Esophagus (tissue), 2 donors: ENCODE measurements around the gene DUSP11. TPM values are rescaled to one million over a fixed set of nuclear protein-coding genes. Genes with fewer than 3 reads are reported as not detected.

ENCODE experiments used
- H3K27ac ChIP-seq, 2 donors: one replicate each; pipeline ENCODE4 v1.5.1; 2013; ENCODE audit warnings: low read depth in 2 of 2, mild to moderate bottlenecking in 2 of 2, inconsistent platforms in 1 of 2, low read length in 1 of 2, moderate library complexity in 1 of 2
- H3K27me3 ChIP-seq, 2 donors: one replicate each; pipeline ENCODE4 v1.6.1; 2013; ENCODE audit warnings: low read length in 2 of 2, control low read depth in 1 of 2, mild to moderate bottlenecking in 1 of 2; ENCODE audit not compliant: insufficient read depth in 2 of 2, control insufficient read depth in 1 of 2
- H3K36me3 ChIP-seq, 2 donors: one replicate each; pipeline ENCODE4 v1.6.1; 2013; ENCODE audit warnings: low read length in 1 of 2; ENCODE audit not compliant: control insufficient read depth in 2 of 2, insufficient read depth in 2 of 2
- H3K4me1 ChIP-seq, 2 donors: one replicate each; pipeline ENCODE4 v1.6.1; 2013; ENCODE audit warnings: low read length in 1 of 2; ENCODE audit not compliant: control insufficient read depth in 2 of 2, insufficient read depth in 2 of 2
- H3K4me3 ChIP-seq, 2 donors: one replicate each; pipeline ENCODE4 v1.5.1; 2013; ENCODE audit warnings: low read length in 2 of 2, mild to moderate bottlenecking in 2 of 2, low read depth in 1 of 2, moderate library complexity in 1 of 2
- H3K9me3 ChIP-seq, 2 donors: one replicate each; pipeline ENCODE4 v1.6.1; 2013; ENCODE audit warnings: mild to moderate bottlenecking in 2 of 2, low read depth in 1 of 2, low read length in 1 of 2, moderate library complexity in 1 of 2; ENCODE audit not compliant: control insufficient read depth in 2 of 2, insufficient read depth in 1 of 2
- WGBS, 2 donors: extraction: QIAGEN DNeasy Blood & Tissue Kit; methylation state at CpG; one replicate each; pipeline ENCODE4 v1.1.7; 2013; 5-methylcytosine and 5-hydroxymethylcytosine counted together
- polyA plus RNA-seq, 2 donors: library from polyadenylated mRNA; stranded (reverse); fragments of 200-250 nt; gene quantifications; one replicate each; pipeline ENCODE4 v1.2.3, GENCODE V29; 2013
- donor health status: healthy with polysubstance abuse.
- donor health status: Bipolar disorder and iron deficiency.

DUSP11 gene
- polyA plus RNA-seq, 2 donors = 25.5 to 27.0 TPM

- Histone ChIP-seq H3K27ac (peak overlapping the region; percentile 47 to 72), H3K27me3 (no peaks in the 10 kb centered on the region), H3K9me3 (no peaks in the 10 kb centered on the region), H3K4me3 (peak overlapping the region in 1 of 2 donors; percentile 26), H3K4me1 (peaks cover 0 to 3% of the 10 kb centered on the region in 2 donors), H3K36me3 (peaks cover 4 to 6% of the 10 kb centered on the region in 2 donors)
- 60 to 70% methylated on average over 8 of the region's 8 CpGs for WGBS, 2 donors
These were observed 2.9 kb downstream of the DUSP11 start for GRCh38 chr2:73776869-73777519.

- Histone ChIP-seq H3K36me3 (peaks cover 4 to 6% of the 10 kb centered on the region in 2 donors), H3K4me3 (no peak overlapping the region), H3K27me3 (no peaks in the 10 kb centered on the region), H3K4me1 (peaks cover 0 to 3% of the 10 kb centered on the region in 2 donors), H3K27ac (no peak overlapping the region), H3K9me3 (no peaks in the 10 kb centered on the region)
- WGBS, 2 donors = 90 to 94% methylated on average over 4 of the region's 4 CpGs
These were observed 3.5 kb downstream of the DUSP11 start for GRCh38 chr2:73776381-73776780.

- Histone ChIP-seq H3K4me3 (no peak overlapping the region), H3K27ac (no peak overlapping the region), H3K4me1 (peaks cover 0 to 3% of the 10 kb centered on the region in 2 donors), H3K9me3 (no peaks in the 10 kb centered on the region), H3K27me3 (no peaks in the 10 kb centered on the region), H3K36me3 (peaks cover 6 to 13% of the 10 kb centered on the region in 2 donors)
These were observed 7.1 kb downstream of the DUSP11 start for GRCh38 chr2:73772819-73773218.

- no peaks in the 10 kb centered on the region for H3K9me3 ChIP-seq
- 89 to 94% methylated on average over 3 of the region's 3 CpGs for WGBS, 2 donors
- peak overlapping the region in 1 of 2 donors; percentile 21 for H3K27ac ChIP-seq
- no peaks in the 10 kb centered on the region for H3K27me3 ChIP-seq
- peaks cover 9 to 11% of the 10 kb centered on the region in 2 donors for H3K36me3 ChIP-seq
- no peak overlapping the region for H3K4me3 ChIP-seq
- H3K4me1 ChIP-seq = no peaks in the 10 kb centered on the region
These were observed 9.2 kb downstream of the DUSP11 start for GRCh38 chr2:73770725-73771124.

- H3K9me3 ChIP-seq = no peaks in the 10 kb centered on the region
- WGBS, 2 donors = 93% methylated on average over 4 of the region's 4 CpGs
- no peaks in the 10 kb centered on the region for H3K27me3 ChIP-seq
- H3K4me1 ChIP-seq = no peaks in the 10 kb centered on the region
- no peak overlapping the region for H3K27ac ChIP-seq
- H3K4me3 ChIP-seq = no peak overlapping the region
- H3K36me3 ChIP-seq = peaks cover 9 to 16% of the 10 kb centered on the region in 2 donors
These were observed 12.9 kb downstream of the DUSP11 start for GRCh38 chr2:73766994-73767393.

- H3K4me1 ChIP-seq = no peaks in the 10 kb centered on the region
- H3K27me3 ChIP-seq = no peaks in the 10 kb centered on the region
- H3K36me3 ChIP-seq = peaks cover 9 to 16% of the 10 kb centered on the region in 2 donors
- H3K27ac ChIP-seq = no peak overlapping the region
- no peaks in the 10 kb centered on the region for H3K9me3 ChIP-seq
- 91 to 100% methylated on average over 1 of the region's 1 CpG for WGBS, 2 donors
- H3K4me3 ChIP-seq = no peak overlapping the region
These were observed 13.6 kb downstream of the DUSP11 start for GRCh38 chr2:73766349-73766748.

- H3K4me1 ChIP-seq = no peaks in the 10 kb centered on the region
- H3K4me3 ChIP-seq = no peak overlapping the region
- no peaks in the 10 kb centered on the region for H3K9me3 ChIP-seq
- no peak overlapping the region for H3K27ac ChIP-seq
- peaks cover 13 to 20% of the 10 kb centered on the region in 2 donors for H3K36me3 ChIP-seq
- WGBS, 2 donors = 94 to 97% methylated on average over 1 of the region's 1 CpG
- H3K27me3 ChIP-seq = no peaks in the 10 kb centered on the region
These were observed 15.0 kb downstream of the DUSP11 start for GRCh38 chr2:73764945-73765344.

GRCh38 chr2:73762571-73762970, 17.3 kb downstream of the DUSP11 start:
- WGBS, 2 donors = 69 to 85% methylated on average over 1 of the region's 1 CpG
- H3K27me3 ChIP-seq = no peaks in the 10 kb centered on the region

GRCh38 chr2:73759904-73760303, 20.0 kb downstream of the DUSP11 start:
- no peak overlapping the region for H3K4me3 ChIP-seq
- H3K36me3 ChIP-seq = peaks cover 10 to 19% of the 10 kb centered on the region in 2 donors
- H3K27ac ChIP-seq = no peak overlapping the region
- H3K4me1 ChIP-seq = no peaks in the 10 kb centered on the region
- H3K9me3 ChIP-seq = no peaks in the 10 kb centered on the region
- WGBS, 2 donors = 94% methylated on average over 2 of the region's 2 CpGs
- H3K27me3 ChIP-seq = no peaks in the 10 kb centered on the region

More at GRCh38 chr2:73762571-73762970, 17.3 kb downstream of the DUSP11 start:
- Histone ChIP-seq H3K36me3 (peaks cover 13 to 21% of the 10 kb centered on the region in 2 donors), H3K4me3 (no peak overlapping the region), H3K9me3 (no peaks in the 10 kb centered on the region), H3K27ac (no peak overlapping the region), H3K4me1 (no peaks in the 10 kb centered on the region)

- Histone ChIP-seq H3K27ac (no peak overlapping the region), H3K36me3 (peaks cover 9 to 19% of the 10 kb centered on the region in 2 donors), H3K9me3 (no peaks in the 10 kb centered on the region), H3K4me1 (no peaks in the 10 kb centered on the region), H3K27me3 (no peaks in the 10 kb centered on the region), H3K4me3 (no peak overlapping the region)
- 25 to 29% methylated on average over 3 of the region's 3 CpGs for WGBS, 2 donors
These were observed 20.6 kb downstream of the DUSP11 start for GRCh38 chr2:73759285-73759764.
